NOMO-1 treated with dmso at 0.1 percent for 144 hours (cell line): ENCODE data around the gene TOMM6.

Source experiments
- DNase-seq: peaks from one replicate; lab custom pipeline; 2025; ENCODE audit not compliant: unreplicated experiment; lab: John Stamatoyannopoulos, UW

TOMM6 gene

GRCh38 chr6:41783106-41783780 lies 4.3 kb upstream of the TOMM6 start:
- DNase-seq: no peak

GRCh38 chr6:41784581-41785171 lies 2.8 kb upstream of the TOMM6 start:
- DNase-seq: peak; percentile 91

- DNase-seq: no peak
These were observed 2.2 kb upstream of the TOMM6 start for GRCh38 chr6:41785254-41785653.

GRCh38 chr6:41785689-41786450 lies 1.6 kb upstream of the TOMM6 start:
- DNase-seq: no peak

- DNase-seq: peak; percentile 48
These were observed 859 bp upstream of the TOMM6 start for GRCh38 chr6:41786451-41787218.

GRCh38 chr6:41789390-41789724 lies 1.9 kb downstream of the TOMM6 start:
- DNase-seq: no peak

GRCh38 chr6:41790045-41790444 lies 2.6 kb downstream of the TOMM6 start:
- DNase-seq: no peak

GRCh38 chr6:41791305-41791704 lies 3.8 kb downstream of the TOMM6 start:
- no peak for DNase-seq

- DNase-seq: no peak
These were observed 4.5 kb downstream of the TOMM6 start for GRCh38 chr6:41791984-41792383.

GRCh38 chr6:41796474-41796873 lies 9.0 kb downstream of the TOMM6 start:
- no peak for DNase-seq

GRCh38 chr6:41798901-41799558 lies 11.5 kb downstream of the TOMM6 start:
- DNase-seq: no peak

GRCh38 chr6:41799559-41799911 lies 12.0 kb downstream of the TOMM6 start:
- DNase-seq: no peak

- DNase-seq: no peak
These were observed 13.9 kb downstream of the TOMM6 start for GRCh38 chr6:41801380-41801779.

- no peak for DNase-seq
These were observed 18.6 kb downstream of the TOMM6 start for GRCh38 chr6:41805830-41806774.

- no peak for DNase-seq
These were observed 23.6 kb downstream of the TOMM6 start for GRCh38 chr6:41811095-41811494.

GRCh38 chr6:41811946-41812345 lies 24.5 kb downstream of the TOMM6 start:
- peak; percentile 10 for DNase-seq

GRCh38 chr6:41813469-41813868 lies 26.0 kb downstream of the TOMM6 start:
- DNase-seq: no peak

GRCh38 chr6:41813956-41814355 lies 26.5 kb downstream of the TOMM6 start:
- no peak for DNase-seq

- DNase-seq: no peak
These were observed 27.1 kb downstream of the TOMM6 start for GRCh38 chr6:41814629-41815028.

- no peak for DNase-seq
These were observed 28.1 kb downstream of the TOMM6 start for GRCh38 chr6:41815587-41815986.
